ENCODE results near the gene CTDNEP1.

CTDNEP1 gene

GRCh38 chr17:7215652-7216180, 35.8 kb downstream of the CTDNEP1 start:
- H3K9me3 ChIP-seq (ENCODE audit: control insufficient read depth, low read depth, low read length), result no peaks in the 10 kb centered on the region
- no peaks in the 10 kb centered on the region for H3K36me3 ChIP-seq (ENCODE audit: control insufficient read depth, low read depth, low read length)
- H3K4me3 ChIP-seq (ENCODE audit: low read length), result peak overlapping the region; percentile 89
- peak overlapping the region; percentile 80 for H3K27ac ChIP-seq (ENCODE audit: low read length)
- peak overlapping the region; percentile 36 for H3K9ac ChIP-seq (ENCODE audit: low read length)
- no peaks in the 10 kb centered on the region for H3K27me3 ChIP-seq (ENCODE audit: control insufficient read depth, insufficient read depth, low read length)
- H3K4me1 ChIP-seq (ENCODE audit: control insufficient read depth, low read depth, low read length), result peaks cover 60% of the 10 kb centered on the region

- Histone ChIP-seq H3K4me1 (ENCODE audit: control insufficient read depth, low read depth, low read length) (peaks cover 58% of the 10 kb centered on the region), H3K27ac (ENCODE audit: low read length) (peak overlapping the region; percentile 80), H3K9me3 (ENCODE audit: control insufficient read depth, low read depth, low read length) (no peaks in the 10 kb centered on the region), H3K27me3 (ENCODE audit: control insufficient read depth, insufficient read depth, low read length) (no peaks in the 10 kb centered on the region), H3K4me3 (ENCODE audit: low read length) (peak overlapping the region; percentile 89), H3K9ac (ENCODE audit: low read length) (peak overlapping the region; percentile 36), H3K36me3 (ENCODE audit: control insufficient read depth, low read depth, low read length) (no peaks in the 10 kb centered on the region)
Observed at GRCh38 chr17:7215136-7215638, 36.3 kb downstream of the CTDNEP1 start.

GRCh38 chr17:7214300-7215135, 37.0 kb downstream of the CTDNEP1 start:
- no peaks in the 10 kb centered on the region for H3K9me3 ChIP-seq (ENCODE audit: control insufficient read depth, low read depth, low read length)
- peaks cover 58% of the 10 kb centered on the region for H3K4me1 ChIP-seq (ENCODE audit: control insufficient read depth, low read depth, low read length)
- H3K27me3 ChIP-seq (ENCODE audit: control insufficient read depth, insufficient read depth, low read length), result no peaks in the 10 kb centered on the region
- H3K4me3 ChIP-seq (ENCODE audit: low read length), result peak overlapping the region; percentile 89
- peak overlapping the region; percentile 86 for H3K9ac ChIP-seq (ENCODE audit: low read length)
- H3K27ac ChIP-seq (ENCODE audit: low read length), result peak overlapping the region; percentile 96
- no peaks in the 10 kb centered on the region for H3K36me3 ChIP-seq (ENCODE audit: control insufficient read depth, low read depth, low read length)

- H3K27me3 ChIP-seq (ENCODE audit: control insufficient read depth, insufficient read depth, low read length), result no peaks in the 10 kb centered on the region
- H3K4me1 ChIP-seq (ENCODE audit: control insufficient read depth, low read depth, low read length), result peaks cover 52% of the 10 kb centered on the region
- no peaks in the 10 kb centered on the region for H3K9me3 ChIP-seq (ENCODE audit: control insufficient read depth, low read depth, low read length)
- peak overlapping the region; percentile 72 for H3K9ac ChIP-seq (ENCODE audit: low read length)
- peak overlapping the region; percentile 89 for H3K4me3 ChIP-seq (ENCODE audit: low read length)
- H3K36me3 ChIP-seq (ENCODE audit: control insufficient read depth, low read depth, low read length), result no peaks in the 10 kb centered on the region
- peak overlapping the region; percentile 94 for H3K27ac ChIP-seq (ENCODE audit: low read length)
Observed at GRCh38 chr17:7213895-7214299, 37.6 kb downstream of the CTDNEP1 start.

- Histone ChIP-seq H3K27ac (ENCODE audit: low read length) (no peak overlapping the region), H3K4me1 (ENCODE audit: control insufficient read depth, low read depth, low read length) (peaks cover 52% of the 10 kb centered on the region), H3K9ac (ENCODE audit: low read length) (peak overlapping the region; percentile 55), H3K27me3 (ENCODE audit: control insufficient read depth, insufficient read depth, low read length) (no peaks in the 10 kb centered on the region), H3K9me3 (ENCODE audit: control insufficient read depth, low read depth, low read length) (no peaks in the 10 kb centered on the region), H3K4me3 (ENCODE audit: low read length) (peak overlapping the region; percentile 61), H3K36me3 (ENCODE audit: control insufficient read depth, low read depth, low read length) (no peaks in the 10 kb centered on the region)
Observed at GRCh38 chr17:7211491-7212273, 39.9 kb downstream of the CTDNEP1 start.

- Histone ChIP-seq H3K4me3 (ENCODE audit: low read length) (peak overlapping the region; percentile 56), H3K36me3 (ENCODE audit: control insufficient read depth, low read depth, low read length) (peaks cover under 1% of the 10 kb centered on the region), H3K27me3 (ENCODE audit: control insufficient read depth, insufficient read depth, low read length) (no peaks in the 10 kb centered on the region), H3K27ac (ENCODE audit: low read length) (peak overlapping the region; percentile 63), H3K4me1 (ENCODE audit: control insufficient read depth, low read depth, low read length) (peaks cover 38% of the 10 kb centered on the region), H3K9me3 (ENCODE audit: control insufficient read depth, low read depth, low read length) (no peaks in the 10 kb centered on the region), H3K9ac (ENCODE audit: low read length) (no peak overlapping the region)
Observed at GRCh38 chr17:7208754-7209460, 42.6 kb downstream of the CTDNEP1 start.

- no peaks in the 10 kb centered on the region for H3K9me3 ChIP-seq (ENCODE audit: control insufficient read depth, low read depth, low read length)
- peaks cover 31% of the 10 kb centered on the region for H3K4me1 ChIP-seq (ENCODE audit: control insufficient read depth, low read depth, low read length)
- no peaks in the 10 kb centered on the region for H3K27me3 ChIP-seq (ENCODE audit: control insufficient read depth, insufficient read depth, low read length)
- H3K36me3 ChIP-seq (ENCODE audit: control insufficient read depth, low read depth, low read length), result peaks cover 9% of the 10 kb centered on the region
- peak overlapping the region; percentile 43 for H3K9ac ChIP-seq (ENCODE audit: low read length)
- peak overlapping the region; percentile 63 for H3K27ac ChIP-seq (ENCODE audit: low read length)
- peak overlapping the region; percentile 56 for H3K4me3 ChIP-seq (ENCODE audit: low read length)
Observed at GRCh38 chr17:7208027-7208571, 43.4 kb downstream of the CTDNEP1 start.

- peaks cover 30% of the 10 kb centered on the region for H3K4me1 ChIP-seq (ENCODE audit: control insufficient read depth, low read depth, low read length)
- no peaks in the 10 kb centered on the region for H3K27me3 ChIP-seq (ENCODE audit: control insufficient read depth, insufficient read depth, low read length)
- peak overlapping the region; percentile 56 for H3K4me3 ChIP-seq (ENCODE audit: low read length)
- H3K9me3 ChIP-seq (ENCODE audit: control insufficient read depth, low read depth, low read length), result no peaks in the 10 kb centered on the region
- H3K27ac ChIP-seq (ENCODE audit: low read length), result no peak overlapping the region
- H3K9ac ChIP-seq (ENCODE audit: low read length), result peak overlapping the region; percentile 43
- H3K36me3 ChIP-seq (ENCODE audit: control insufficient read depth, low read depth, low read length), result peaks cover 16% of the 10 kb centered on the region
Observed at GRCh38 chr17:7207120-7208001, 44.2 kb downstream of the CTDNEP1 start.

- Histone ChIP-seq H3K4me1 (ENCODE audit: control insufficient read depth, low read depth, low read length) (peaks cover 18% of the 10 kb centered on the region), H3K36me3 (ENCODE audit: control insufficient read depth, low read depth, low read length) (peaks cover 28% of the 10 kb centered on the region), H3K4me3 (ENCODE audit: low read length) (peak overlapping the region; percentile 54), H3K9me3 (ENCODE audit: control insufficient read depth, low read depth, low read length) (no peaks in the 10 kb centered on the region), H3K9ac (ENCODE audit: low read length) (peak overlapping the region; percentile 31), H3K27ac (ENCODE audit: low read length) (no peak overlapping the region), H3K27me3 (ENCODE audit: control insufficient read depth, insufficient read depth, low read length) (no peaks in the 10 kb centered on the region)
Observed at GRCh38 chr17:7205561-7205960, 46.0 kb downstream of the CTDNEP1 start.

- Histone ChIP-seq H3K36me3 (ENCODE audit: control insufficient read depth, low read depth, low read length) (peaks cover 28% of the 10 kb centered on the region), H3K4me1 (ENCODE audit: control insufficient read depth, low read depth, low read length) (peaks cover 17% of the 10 kb centered on the region), H3K27ac (ENCODE audit: low read length) (peak overlapping the region; percentile 65), H3K9ac (ENCODE audit: low read length) (peak overlapping the region; percentile 54), H3K9me3 (ENCODE audit: control insufficient read depth, low read depth, low read length) (no peaks in the 10 kb centered on the region), H3K27me3 (ENCODE audit: control insufficient read depth, insufficient read depth, low read length) (no peaks in the 10 kb centered on the region), H3K4me3 (ENCODE audit: low read length) (peak overlapping the region; percentile 54)
Observed at GRCh38 chr17:7204828-7205461, 46.6 kb downstream of the CTDNEP1 start.
